ENCODE data around the gene C22orf42. TPM values are rescaled to one million over a fixed set of nuclear protein-coding genes. Genes with fewer than 3 reads are reported as not detected.

C22orf42 gene, protein sequence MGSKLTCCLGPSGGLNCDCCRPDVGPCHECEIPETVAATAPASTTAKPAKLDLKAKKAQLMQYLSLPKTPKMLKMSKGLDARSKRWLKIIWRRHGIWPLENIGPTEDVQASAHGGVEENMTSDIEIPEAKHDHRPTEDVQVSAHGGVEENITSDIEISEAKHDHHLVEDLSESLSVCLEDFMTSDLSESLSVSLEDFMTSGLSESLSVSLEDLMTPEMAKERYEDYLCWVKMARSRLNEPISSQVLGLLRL
- total RNA-seq = not detected

DNA sequence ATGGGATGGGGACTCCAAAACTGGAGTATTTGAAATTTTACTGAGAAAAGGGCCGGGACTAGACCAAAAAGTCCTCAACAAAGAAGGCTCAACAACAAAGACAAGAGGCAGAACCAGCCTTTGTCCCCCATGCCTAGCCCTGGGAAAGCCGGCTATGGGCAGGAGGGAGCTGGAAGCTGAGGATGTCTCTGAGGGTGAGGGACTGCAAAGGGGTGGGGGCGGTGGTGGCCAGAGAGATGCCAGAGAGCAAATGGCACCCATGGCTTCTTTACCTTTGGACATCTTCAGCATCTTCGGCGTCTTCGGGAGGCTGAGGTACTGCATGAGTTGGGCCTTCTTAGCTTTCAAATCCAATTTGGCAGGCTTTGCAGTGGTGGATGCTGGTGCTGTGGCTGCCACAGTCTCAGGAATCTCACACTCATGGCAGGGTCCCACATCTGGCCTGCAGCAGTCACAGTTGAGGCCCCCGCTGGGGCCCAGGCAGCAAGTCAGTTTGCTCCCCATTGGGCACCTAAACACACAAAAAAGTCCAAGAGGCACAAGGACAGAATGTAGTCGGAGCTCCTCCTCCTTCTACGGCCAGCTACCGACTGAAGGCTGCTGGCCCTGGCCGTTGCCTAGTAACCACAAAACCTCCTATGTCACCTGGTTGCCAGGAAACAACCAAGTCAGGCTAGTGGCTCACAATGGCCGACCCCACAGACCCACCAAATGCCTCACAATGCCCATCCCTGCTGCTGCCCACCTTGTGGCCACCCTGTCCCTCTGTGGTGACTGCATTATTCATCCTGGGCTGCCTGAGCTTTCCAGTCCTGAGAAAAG, at the start of gene C22orf42:
Gene C22orf42 (minus strand): TSS at position 592 of the 822 bp plus-strand sequence. CDS start 88 bp downstream, at position 504.
- Mint-ChIP-seq H3K4me3 (no peak within 1 kb of the TSS), H3K9me3 (ENCODE audit: insufficient read depth) (no peaks in the 10 kb centered on the region), H3K4me1 (ENCODE audit: low read depth) (peaks cover 4% of the 10 kb centered on the region), H3K36me3 (ENCODE audit: low read depth) (no peaks in the 10 kb centered on the region), H3K27ac (no peak within 1 kb of the TSS), H3K27me3 (ENCODE audit: low read depth) (peaks cover 22% of the 10 kb centered on the region)
- DNase-seq (no peak), ATAC-seq (no peak)
- CTCF ChIA-PET = no interaction called here
- POLR2A ChIA-PET = no interaction called here

GRCh38 chr22:32208681-32209080, 49.6 kb upstream of the C22orf42 start:
- POLR2A ChIA-PET = no interaction called here
- Mint-ChIP-seq H3K27me3 (ENCODE audit: low read depth) (peaks cover 11% of the 10 kb centered on the region), H3K9me3 (ENCODE audit: insufficient read depth) (no peaks in the 10 kb centered on the region), H3K27ac (no peak overlapping the region), H3K4me1 (ENCODE audit: low read depth) (peaks cover 12% of the 10 kb centered on the region), H3K36me3 (ENCODE audit: low read depth) (no peaks in the 10 kb centered on the region), H3K4me3 (no peak overlapping the region)
- ATAC-seq (no peak), DNase-seq (no peak)
- CTCF ChIA-PET = no interaction called here

- no peak overlapping the region for H3K27ac Mint-ChIP-seq
- DNase-seq = no peak
- no peak overlapping the region for H3K4me3 Mint-ChIP-seq
- H3K36me3 Mint-ChIP-seq (ENCODE audit: low read depth) = no peaks in the 10 kb centered on the region
- peaks cover 15% of the 10 kb centered on the region for H3K27me3 Mint-ChIP-seq (ENCODE audit: low read depth)
- ChIA-PET POLR2A (no interaction called here), CTCF (interaction anchor here (1.0 kb wide), 1 partner anchor 238 kb away, joined by 3 read pairs; no protein-coding TSS in a partner anchor)
- no peak for ATAC-seq
- peaks cover 15% of the 10 kb centered on the region for H3K4me1 Mint-ChIP-seq (ENCODE audit: low read depth)
- H3K9me3 Mint-ChIP-seq (ENCODE audit: insufficient read depth) = no peaks in the 10 kb centered on the region
Observed at GRCh38 chr22:32207971-32208480, 48.9 kb upstream of the C22orf42 start.

DNA sequence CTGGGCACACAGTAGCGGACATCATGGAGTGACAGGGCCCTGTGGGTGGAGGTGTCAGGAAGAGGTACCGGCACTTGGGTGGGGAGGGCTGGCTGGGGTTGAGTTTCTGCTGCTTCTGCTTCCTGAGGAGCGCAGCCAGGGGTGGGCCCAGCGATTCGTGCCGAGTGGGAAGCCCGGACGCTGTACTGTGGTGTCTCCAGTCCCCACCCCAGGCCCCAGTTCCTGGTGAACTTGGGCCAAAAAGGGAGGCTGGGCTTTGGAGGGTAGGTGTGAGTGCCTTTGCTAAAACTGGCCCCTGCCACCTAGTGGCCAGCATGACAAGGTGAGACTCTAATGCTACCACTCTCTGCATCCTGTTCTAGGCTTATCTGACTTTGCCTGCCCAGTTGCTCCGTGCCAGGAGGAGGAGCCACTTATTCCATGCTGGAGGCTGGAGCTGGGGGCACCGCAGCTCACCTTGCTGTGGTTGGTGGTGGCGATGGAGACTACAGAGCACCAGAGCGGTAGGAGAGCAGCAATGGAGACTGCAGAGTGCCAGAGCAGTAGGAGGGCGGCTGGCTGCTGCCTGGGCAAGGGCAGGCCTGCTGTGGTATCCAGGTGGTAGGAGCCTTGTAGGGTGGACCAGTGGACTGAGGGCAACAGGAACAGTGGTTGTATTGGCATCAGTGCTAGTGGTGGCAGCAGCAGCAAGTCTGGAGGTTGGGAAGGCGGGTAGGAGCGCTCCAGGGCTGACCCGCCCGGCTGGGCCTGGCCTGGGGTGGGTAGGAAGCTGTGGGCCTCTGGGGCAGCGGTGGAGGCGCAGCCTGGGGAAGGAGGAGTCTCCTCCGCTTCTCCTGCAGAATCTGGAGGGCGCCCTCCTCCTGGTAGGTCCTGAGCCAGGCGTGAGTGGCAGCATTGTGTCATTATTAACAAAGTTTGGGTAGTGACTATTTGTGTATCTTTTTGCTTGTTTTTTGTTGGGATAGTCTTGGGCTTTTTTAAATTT, 48.0 kb upstream of the C22orf42 start:
- Mint-ChIP-seq H3K9me3 (ENCODE audit: insufficient read depth) (no peaks in the 10 kb centered on the region), H3K4me1 (ENCODE audit: low read depth) (peaks cover 25% of the 10 kb centered on the region), H3K27ac (no peak overlapping the region), H3K27me3 (ENCODE audit: low read depth) (peaks cover 23% of the 10 kb centered on the region), H3K36me3 (ENCODE audit: low read depth) (no peaks in the 10 kb centered on the region), H3K4me3 (no peak overlapping the region)
- ChIA-PET CTCF (interaction anchor here (1.0 kb wide), 1 partner anchor 237 kb away, joined by 3 read pairs; no protein-coding TSS in a partner anchor), POLR2A (no interaction called here)
- peak; percentile 49 for DNase-seq
- ATAC-seq = peak; percentile 71

- Mint-ChIP-seq H3K36me3 (ENCODE audit: low read depth) (no peaks in the 10 kb centered on the region), H3K9me3 (ENCODE audit: insufficient read depth) (no peaks in the 10 kb centered on the region), H3K4me1 (ENCODE audit: low read depth) (peaks cover 29% of the 10 kb centered on the region), H3K4me3 (no peak overlapping the region), H3K27ac (no peak overlapping the region), H3K27me3 (ENCODE audit: low read depth) (peaks cover 25% of the 10 kb centered on the region)
- ChIA-PET POLR2A (no interaction called here), CTCF (no interaction called here)
- DNase-seq = no peak
- ATAC-seq = no peak
Observed at GRCh38 chr22:32205974-32206773, 47.1 kb upstream of the C22orf42 start.

DNA sequence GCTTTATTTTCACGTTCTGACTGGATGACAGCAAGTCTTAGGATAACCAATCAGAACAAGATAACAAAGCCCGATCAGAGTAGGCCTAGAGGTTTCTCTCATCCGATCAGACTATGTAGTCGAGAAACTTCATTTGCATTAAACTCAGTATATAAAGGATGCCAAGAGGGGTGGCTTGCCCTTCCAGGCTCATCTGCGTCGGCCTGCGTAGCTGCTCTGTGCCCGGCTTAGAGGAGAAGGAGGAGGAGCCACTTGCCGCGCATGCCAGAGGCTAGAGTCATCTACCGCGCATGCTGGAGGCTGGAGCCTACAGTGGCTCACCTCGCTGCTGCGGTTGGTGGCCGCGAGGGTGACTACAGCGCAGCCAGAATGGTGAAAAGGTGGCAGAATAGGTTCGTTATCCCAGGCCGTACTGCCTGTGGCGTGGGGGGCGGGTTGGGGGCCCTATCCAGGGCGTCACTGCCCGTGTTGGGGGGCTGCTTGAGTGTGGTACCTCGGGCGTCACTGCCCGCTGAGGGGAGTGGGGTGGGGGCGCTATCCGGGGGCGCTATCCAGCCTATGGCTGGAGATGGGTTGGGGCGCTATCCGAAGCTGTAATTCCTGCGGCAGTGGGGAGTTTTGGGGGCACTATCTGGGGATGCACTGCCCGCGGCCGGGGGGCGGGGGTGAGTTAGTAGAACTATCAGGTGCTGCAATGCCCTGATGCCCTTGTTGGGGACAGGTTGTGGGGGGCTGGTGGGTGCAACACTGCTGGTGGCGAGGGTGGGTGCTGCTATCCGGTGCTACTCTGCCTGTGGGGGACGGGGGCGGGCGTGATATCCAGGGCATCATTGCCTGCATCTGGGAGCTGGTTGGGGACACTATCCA, 46.0 kb upstream of the C22orf42 start, which contains the start of gene RFPL2:
Gene RFPL2 (minus strand): TSS at position 218 of the 867 bp plus-strand sequence. CDS start 2,622 bp downstream, outside the sequence.
- CTCF ChIA-PET = no interaction called here
- Mint-ChIP-seq H3K4me1 (ENCODE audit: low read depth) (peaks cover 35% of the 10 kb centered on the region), H3K27ac (no peak within 1 kb of the TSS), H3K9me3 (ENCODE audit: insufficient read depth) (no peaks in the 10 kb centered on the region), H3K36me3 (ENCODE audit: low read depth) (no peaks in the 10 kb centered on the region), H3K4me3 (no peak within 1 kb of the TSS), H3K27me3 (ENCODE audit: low read depth) (peaks cover 25% of the 10 kb centered on the region)
- POLR2A ChIA-PET = no interaction called here
- DNase-seq (no peak), ATAC-seq (no peak)

- Mint-ChIP-seq H3K36me3 (ENCODE audit: low read depth) (no peaks in the 10 kb centered on the region), H3K4me1 (ENCODE audit: low read depth) (peaks cover 35% of the 10 kb centered on the region), H3K27me3 (ENCODE audit: low read depth) (peaks cover 25% of the 10 kb centered on the region), H3K9me3 (ENCODE audit: insufficient read depth) (no peaks in the 10 kb centered on the region), H3K4me3 (no peak overlapping the region), H3K27ac (no peak overlapping the region)
- DNase-seq = no peak
- CTCF ChIA-PET = no interaction called here
- POLR2A ChIA-PET = no interaction called here
- ATAC-seq = no peak
Observed at GRCh38 chr22:32204040-32204855, 45.1 kb upstream of the C22orf42 start.

DNA sequence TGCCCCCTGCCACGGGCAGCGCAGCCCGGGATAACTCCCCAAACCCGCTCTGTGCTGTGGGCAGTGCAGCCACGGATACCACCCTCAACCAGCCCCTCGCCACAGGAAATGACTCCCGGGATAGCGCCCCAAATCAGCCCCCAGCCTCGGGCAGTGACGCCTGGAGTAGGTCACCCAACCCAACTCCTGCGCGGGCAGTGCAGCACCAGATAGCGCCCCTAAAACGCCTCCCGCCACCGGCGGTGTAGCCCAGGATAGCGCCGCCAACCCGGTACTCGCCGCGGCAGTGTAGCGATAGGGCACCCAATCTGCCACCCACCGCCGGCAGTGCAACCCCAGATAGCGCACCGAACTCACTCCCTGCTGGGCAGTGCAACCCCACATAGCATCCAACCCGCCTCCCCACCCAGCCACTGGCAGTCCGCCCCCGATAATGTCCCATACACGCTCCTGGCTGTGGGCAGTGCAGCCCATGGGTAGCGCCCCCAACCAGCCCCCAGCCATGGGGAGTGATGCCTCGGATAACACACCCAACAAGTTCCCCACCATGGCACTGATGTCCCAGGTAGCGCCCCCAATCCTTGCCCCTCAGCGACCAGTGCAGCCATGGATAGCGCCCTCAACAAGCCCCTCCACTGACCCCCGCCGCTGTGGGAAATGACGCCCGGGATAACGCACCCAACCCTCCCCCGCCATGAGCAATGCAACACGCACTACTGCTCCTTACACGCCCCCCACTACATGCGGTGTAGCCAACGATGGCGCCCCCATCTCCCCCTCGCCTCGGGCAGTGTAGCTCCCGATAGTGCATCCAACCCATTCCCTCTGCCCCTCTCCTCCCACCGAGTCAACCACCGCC, 44.3 kb upstream of the C22orf42 start:
- Mint-ChIP-seq H3K27ac (no peak overlapping the region), H3K4me1 (ENCODE audit: low read depth) (peaks cover 35% of the 10 kb centered on the region), H3K9me3 (ENCODE audit: insufficient read depth) (no peaks in the 10 kb centered on the region), H3K36me3 (ENCODE audit: low read depth) (no peaks in the 10 kb centered on the region), H3K27me3 (ENCODE audit: low read depth) (peaks cover 27% of the 10 kb centered on the region), H3K4me3 (peak overlapping the region; percentile 28)
- POLR2A ChIA-PET = no interaction called here
- ATAC-seq (no peak), DNase-seq (no peak)
- CTCF ChIA-PET = no interaction called here

GRCh38 chr22:32202539-32203180, 43.6 kb upstream of the C22orf42 start:
- Mint-ChIP-seq H3K4me3 (peak overlapping the region; percentile 28), H3K36me3 (ENCODE audit: low read depth) (no peaks in the 10 kb centered on the region), H3K27ac (no peak overlapping the region)

More at GRCh38 chr22:32202539-32203180, 43.6 kb upstream of the C22orf42 start:
- H3K9me3 Mint-ChIP-seq (ENCODE audit: insufficient read depth) = no peaks in the 10 kb centered on the region
- ATAC-seq (peak; percentile 63), DNase-seq (peak; percentile 56)
- peaks cover 35% of the 10 kb centered on the region for H3K4me1 Mint-ChIP-seq (ENCODE audit: low read depth)
- ChIA-PET CTCF (interaction anchor here (0.6 to 1.6 kb wide), 12 partner anchors 8 to 273 kb away, joined by 3 to 6 read pairs (median 3); partner anchors contain the start of gene FBXO7), POLR2A (no interaction called here)
- peaks cover 27% of the 10 kb centered on the region for H3K27me3 Mint-ChIP-seq (ENCODE audit: low read depth)

All from activated CD8-positive, alpha-beta T cell treated with anti-CD3 and anti-CD28 coated beads, Interleukin-2, amount 10 ng/mL, durations not matched to agents 7 days and 5 days (primary cell).